ENCODE measurements around the gene DAB2.
"Not testable (repeated sequence)": the region's sequence is repeated elsewhere in the genome, so short reads cannot be mapped to it uniquely, and the experiment has no call there.

The DAB2 gene

GRCh38 chr5:39422728-39423285, 2.0 kb downstream of the DAB2 start:
- no peak for DNase-seq (ENCODE audit: low read depth in 2 of 2, low spot score in 1 of 2)

- no peak for DNase-seq (ENCODE audit: low read depth in 2 of 2, low spot score in 1 of 2)
These were observed 2.7 kb downstream of the DAB2 start for GRCh38 chr5:39422036-39422606.

GRCh38 chr5:39420482-39421145, 4.2 kb downstream of the DAB2 start:
- no peak for DNase-seq (ENCODE audit: low read depth in 2 of 2, low spot score in 1 of 2)

- no peak for DNase-seq (ENCODE audit: low read depth in 2 of 2, low spot score in 1 of 2)
These were observed 5.0 kb downstream of the DAB2 start for GRCh38 chr5:39419796-39420195.

- no peak for DNase-seq (ENCODE audit: low read depth in 2 of 2, low spot score in 1 of 2)
These were observed 6.8 kb downstream of the DAB2 start for GRCh38 chr5:39417979-39418378.

- DNase-seq (ENCODE audit: low read depth in 2 of 2, low spot score in 1 of 2): no peak
These were observed 9.6 kb downstream of the DAB2 start for GRCh38 chr5:39415201-39415600.

GRCh38 chr5:39414426-39414825, 10.4 kb downstream of the DAB2 start:
- DNase-seq (ENCODE audit: low read depth in 2 of 2, low spot score in 1 of 2): no peak

- no peak for DNase-seq (ENCODE audit: low read depth in 2 of 2, low spot score in 1 of 2)
These were observed 11.0 kb downstream of the DAB2 start for GRCh38 chr5:39413771-39414170.

GRCh38 chr5:39412721-39413394, 11.9 kb downstream of the DAB2 start:
- DNase-seq (ENCODE audit: low read depth in 2 of 2, low spot score in 1 of 2): no peak

GRCh38 chr5:39411985-39412384, 12.8 kb downstream of the DAB2 start:
- DNase-seq (ENCODE audit: low read depth in 2 of 2, low spot score in 1 of 2): no peak

- no peak for DNase-seq (ENCODE audit: low read depth in 2 of 2, low spot score in 1 of 2)
These were observed 13.7 kb downstream of the DAB2 start for GRCh38 chr5:39411061-39411460.

GRCh38 chr5:39409033-39409432, 15.7 kb downstream of the DAB2 start:
- DNase-seq (ENCODE audit: low read depth in 2 of 2, low spot score in 1 of 2): no peak

GRCh38 chr5:39405083-39405843, 19.5 kb downstream of the DAB2 start:
- DNase-seq (ENCODE audit: low read depth in 2 of 2, low spot score in 1 of 2): no peak

- not testable (repeated sequence) for DNase-seq (ENCODE audit: low read depth in 2 of 2, low spot score in 1 of 2)
These were observed 21.0 kb downstream of the DAB2 start for GRCh38 chr5:39403761-39404160.

- not testable (repeated sequence) for DNase-seq (ENCODE audit: low read depth in 2 of 2, low spot score in 1 of 2)
These were observed 22.6 kb downstream of the DAB2 start for GRCh38 chr5:39402140-39402539.

- no peak for DNase-seq (ENCODE audit: low read depth in 2 of 2, low spot score in 1 of 2)
These were observed 23.8 kb downstream of the DAB2 start for GRCh38 chr5:39400713-39401578.

GRCh38 chr5:39399135-39400036, 25.4 kb downstream of the DAB2 start:
- no peak for DNase-seq (ENCODE audit: low read depth in 2 of 2, low spot score in 1 of 2)

- no peak for DNase-seq (ENCODE audit: low read depth in 2 of 2, low spot score in 1 of 2)
These were observed 27.9 kb downstream of the DAB2 start for GRCh38 chr5:39396843-39397242.

- no peak for DNase-seq (ENCODE audit: low read depth in 2 of 2, low spot score in 1 of 2)
These were observed 29.3 kb downstream of the DAB2 start for GRCh38 chr5:39395521-39395920.

GRCh38 chr5:39394946-39395345, 29.8 kb downstream of the DAB2 start:
- no peak for DNase-seq (ENCODE audit: low read depth in 2 of 2, low spot score in 1 of 2)

Data from stimulated activated CD8-positive, alpha-beta memory T cell treated with anti-CD3 and anti-CD28 coated beads, Interleukin-4, amount 100 ng/mL, for 1 hour (primary cell).